ENCODE data around the gene IL12B.
"Not testable (repeated sequence)": the region's sequence is repeated elsewhere in the genome, so short reads cannot be mapped to it uniquely, and the experiment has no call there.

Gene IL12B

GRCh38 chr5:159330131-159330800 lies at the start of gene IL12B:
TSS of gene IL12B (minus strand) at chr5:159330487. CDS start at chr5:159326782, 3,705 bp downstream.
- no peak for DNase-seq

GRCh38 chr5:159377653-159378052 lies 47.4 kb upstream of the IL12B start:
- no peak for DNase-seq

GRCh38 chr5:159367866-159368265 lies 37.6 kb upstream of the IL12B start:
- not testable (repeated sequence) for DNase-seq

DNA sequence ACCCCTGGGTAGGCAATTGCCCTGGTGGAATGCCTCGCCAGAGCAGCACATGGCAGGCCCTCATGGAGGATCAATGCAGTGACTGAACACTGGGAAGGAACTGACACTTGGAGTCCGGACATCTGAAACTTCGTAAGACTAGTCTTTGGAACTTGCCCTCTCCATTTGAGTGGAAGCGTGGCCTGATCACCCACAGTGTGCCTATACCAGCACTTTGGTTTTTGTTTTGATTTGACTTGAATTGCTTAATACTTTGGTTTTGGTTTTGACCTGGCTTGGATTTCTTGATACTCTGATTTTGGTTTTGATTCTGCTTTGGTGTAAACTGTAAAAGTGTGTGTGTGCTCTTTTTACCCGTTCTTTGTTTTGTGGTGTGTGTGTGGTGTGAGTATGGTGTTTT lies 36.5 kb upstream of the IL12B start:
- not testable (repeated sequence) for DNase-seq

- DNase-seq = peak; percentile 41
Observed at GRCh38 chr5:159362220-159362619, 31.9 kb upstream of the IL12B start.

- DNase-seq = not testable (repeated sequence)
Observed at GRCh38 chr5:159359871-159360270, 29.6 kb upstream of the IL12B start.

DNA sequence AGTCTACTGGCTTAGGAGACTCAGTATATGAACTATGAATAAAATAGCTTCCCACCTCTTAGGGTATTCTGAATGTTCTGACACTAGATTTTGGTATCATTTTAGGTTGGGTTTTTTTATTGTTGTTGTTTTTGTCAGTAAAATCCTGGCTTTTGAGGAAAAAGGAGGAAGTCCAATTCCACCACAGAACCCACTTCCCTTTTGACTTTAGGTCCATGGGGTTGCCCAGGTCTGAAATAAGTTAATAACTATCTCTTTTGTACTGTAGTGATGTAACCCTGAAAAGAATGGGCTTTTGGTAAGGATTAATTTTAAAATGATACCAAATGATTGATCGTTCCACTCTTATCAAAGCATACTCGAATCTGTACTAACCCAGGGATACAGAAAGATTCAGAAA lies 29.1 kb upstream of the IL12B start:
- DNase-seq = no peak

- DNase-seq = no peak
Observed at GRCh38 chr5:159353661-159354252, 23.5 kb upstream of the IL12B start.

- not testable (repeated sequence) for DNase-seq
Observed at GRCh38 chr5:159350644-159351043, 20.4 kb upstream of the IL12B start.

DNA sequence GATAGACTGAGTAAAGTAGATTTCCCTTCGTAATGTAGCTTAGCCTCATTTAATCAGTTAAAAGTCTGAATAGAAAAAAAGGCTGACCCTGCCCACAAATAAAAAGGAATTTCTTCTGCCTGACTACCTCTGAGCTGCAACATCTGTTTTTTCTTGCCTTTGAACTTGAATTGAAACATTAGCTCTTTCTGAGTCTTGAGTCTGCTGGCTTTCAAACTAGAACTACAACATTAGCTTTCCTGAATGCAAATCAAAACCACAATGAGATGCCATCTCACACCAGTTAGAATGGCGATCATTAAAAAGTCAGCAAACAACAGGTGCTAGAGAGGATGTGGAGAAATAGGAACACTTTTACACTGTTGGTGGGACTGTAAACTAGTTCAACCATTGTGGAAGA lies 19.9 kb upstream of the IL12B start:
- DNase-seq = peak; percentile 57

DNA sequence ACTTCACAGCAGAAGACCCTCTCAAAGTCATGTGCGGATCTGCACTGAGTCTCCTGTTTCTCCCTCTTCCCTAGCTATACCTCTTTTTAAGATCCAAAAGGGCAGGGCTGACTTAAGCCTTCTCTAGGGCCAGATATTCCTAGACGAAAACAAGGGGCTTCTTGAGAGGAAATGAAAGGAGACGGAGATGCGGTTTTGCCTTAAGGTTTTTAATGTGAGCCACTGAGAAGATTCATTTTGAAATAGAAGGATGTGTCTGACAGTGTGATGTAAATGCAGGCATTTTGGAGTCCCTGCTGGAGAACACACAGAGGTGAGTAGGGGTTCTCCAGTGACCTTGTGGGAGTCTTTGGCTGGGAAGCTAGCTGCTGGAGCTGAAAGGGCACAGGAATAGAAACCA lies 15.6 kb upstream of the IL12B start:
- DNase-seq = peak; percentile 26

- DNase-seq = peak; percentile 92
Observed at GRCh38 chr5:159345336-159345735, 15.0 kb upstream of the IL12B start.

GRCh38 chr5:159343295-159344094 lies 13.2 kb upstream of the IL12B start:
- peak; percentile 39 for DNase-seq

DNA sequence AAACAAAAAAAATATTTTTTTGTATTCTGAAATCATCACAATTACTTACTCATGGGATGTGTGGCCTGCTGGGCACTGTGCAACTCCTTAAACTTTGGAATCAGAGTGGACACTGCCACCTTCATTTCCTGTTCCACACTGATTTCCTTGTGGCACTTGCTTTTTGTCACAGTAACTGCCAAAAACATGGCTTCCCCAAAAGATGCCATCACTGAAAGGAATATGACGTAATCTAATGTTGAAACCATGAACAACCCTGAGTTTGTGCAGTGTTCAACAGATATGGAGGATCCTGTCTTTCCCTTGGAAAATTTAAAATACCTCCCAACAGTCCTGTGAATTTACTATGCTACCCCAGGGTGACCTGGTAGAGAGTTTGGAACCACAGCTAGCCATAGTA lies 12.6 kb upstream of the IL12B start:
- DNase-seq = no peak

- DNase-seq = peak; percentile 93
Observed at GRCh38 chr5:159341906-159342310, 11.6 kb upstream of the IL12B start.

DNA sequence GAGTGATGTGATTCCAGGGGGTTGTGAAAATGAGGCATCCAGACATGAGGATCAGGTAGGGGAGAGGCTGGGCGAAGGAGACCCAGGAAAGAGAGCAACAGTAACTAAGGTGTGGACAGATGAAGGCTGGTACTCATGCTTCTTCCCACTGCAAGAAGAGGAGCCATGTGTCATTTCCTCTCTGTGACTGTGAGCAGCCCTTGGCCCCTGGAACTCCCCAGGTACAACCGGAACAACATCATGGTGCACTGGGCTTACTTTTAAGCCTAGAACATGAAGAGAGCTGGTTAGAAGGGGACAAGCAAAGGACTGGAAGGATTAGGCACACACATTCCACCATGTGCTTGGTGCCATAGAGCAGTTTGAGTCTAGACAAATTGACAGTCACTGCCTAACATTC lies 10.9 kb upstream of the IL12B start:
- DNase-seq = no peak

DNA sequence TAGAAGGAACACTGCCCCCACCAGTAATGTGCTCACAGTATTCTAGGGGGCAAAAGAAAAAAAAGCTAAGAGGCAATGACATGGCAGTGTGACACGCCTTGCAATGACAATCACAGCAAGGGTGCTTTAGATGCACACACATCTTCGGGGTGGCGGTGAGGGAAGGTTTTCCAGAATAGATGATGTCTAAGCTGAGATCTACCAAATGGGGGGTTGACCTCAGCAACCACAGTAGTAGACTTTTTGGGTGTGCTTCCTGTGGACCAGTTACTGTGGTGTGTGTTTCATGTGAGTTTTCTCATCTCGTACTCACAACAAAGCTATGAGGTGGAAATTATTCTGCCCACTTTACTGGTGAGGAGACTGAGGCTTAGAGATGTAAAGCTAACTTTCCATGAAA lies 10.2 kb upstream of the IL12B start:
- DNase-seq = no peak

GRCh38 chr5:159339460-159339859 lies 9.2 kb upstream of the IL12B start:
- DNase-seq = no peak

- DNase-seq = peak; percentile 58
Observed at GRCh38 chr5:159338118-159338517, 7.8 kb upstream of the IL12B start.

DNA sequence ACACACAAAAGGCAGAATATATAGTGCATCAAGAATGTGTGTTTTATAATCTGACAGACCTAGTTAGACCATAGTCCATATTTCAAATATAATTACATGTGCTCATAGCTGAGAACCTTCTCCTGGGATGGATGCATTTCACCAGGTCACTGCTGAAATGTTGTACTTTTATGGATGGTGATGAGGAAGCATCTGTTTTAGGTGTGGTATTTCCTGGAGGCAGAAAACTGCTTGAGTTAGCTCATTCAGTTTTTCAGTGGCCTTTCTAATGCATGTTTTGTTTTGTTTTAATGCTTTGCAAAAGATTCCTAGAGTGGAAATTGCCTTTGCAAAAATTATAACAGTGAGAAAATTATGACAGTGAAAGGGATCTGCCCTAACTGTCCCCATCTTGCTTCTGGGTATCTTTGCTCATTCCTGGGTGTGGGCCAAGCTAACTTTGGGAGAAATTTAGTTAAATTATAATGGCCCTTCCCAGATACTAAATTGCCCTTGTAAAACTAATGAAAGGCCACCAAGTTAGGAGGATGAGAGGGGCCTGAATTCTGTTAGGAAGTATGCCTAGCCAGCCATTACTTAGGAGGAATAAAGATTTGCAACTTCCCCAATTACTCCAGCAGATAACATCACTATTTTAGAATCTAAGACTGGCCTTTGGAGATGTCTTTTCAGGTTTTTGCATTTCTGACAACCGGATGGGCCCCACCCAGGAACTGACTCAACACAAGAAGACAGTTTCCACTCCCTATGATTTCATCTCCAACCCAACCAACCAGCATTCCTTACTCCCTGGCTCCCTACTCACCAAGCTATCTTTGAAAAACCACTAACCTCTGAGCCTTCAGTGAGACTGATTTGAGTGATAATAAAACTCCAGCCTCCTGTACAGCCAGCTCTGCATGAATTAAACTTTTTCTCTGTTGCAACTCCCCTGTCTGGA lies 7.0 kb upstream of the IL12B start:
- peak; percentile 52 for DNase-seq

GRCh38 chr5:159336586-159336985 lies 6.3 kb upstream of the IL12B start:
- DNase-seq = peak; percentile 53

DNA sequence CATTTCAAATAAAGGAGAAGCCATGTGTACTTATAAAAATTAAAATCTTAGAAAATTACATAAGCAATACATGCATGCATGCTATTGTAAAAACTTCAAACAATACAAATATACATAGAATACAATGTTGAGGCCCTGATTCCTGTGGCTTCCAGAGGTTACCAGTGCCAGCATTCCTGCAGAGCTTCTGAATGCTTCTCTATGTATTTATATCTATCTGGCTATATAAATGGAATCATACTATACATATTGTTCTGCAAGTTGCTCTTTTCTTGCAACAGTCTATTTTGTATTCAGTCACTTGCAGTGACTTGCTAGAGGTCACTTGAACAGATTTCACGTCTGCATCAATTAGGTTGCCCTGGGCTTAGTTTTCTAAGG lies 3.2 kb upstream of the IL12B start:
- DNase-seq = no peak

Measured in RPMI8226 (cell line).